Endothelial cell (in vitro differentiated cells): ENCODE results near the gene NRG4. TPM values are rescaled to one million over a fixed set of nuclear protein-coding genes. Genes with fewer than 3 reads are reported as not detected.
A peak's percentile ranks its signal among the peaks of the same experiment; 100 is the strongest.
"Not testable (repeated sequence)": the region's sequence is repeated elsewhere in the genome, so short reads cannot be mapped to it uniquely, and the experiment has no call there.

Source experiments
- DNase-seq: peaks from one replicate; pipeline ENCODE4 v3.0.0; 2021; ENCODE audit warnings: low spot score
- H3K27ac Mint-ChIP-seq: one replicate; pipeline ENCODE4 v1.8.0; 2021; ENCODE audit warnings: mixed read lengths, inconsistent platforms; ENCODE audit not compliant: unreplicated experiment
- H3K27me3 Mint-ChIP-seq: one replicate; pipeline ENCODE4 v1.8.0; 2021; ENCODE audit warnings: mild to moderate bottlenecking, moderate library complexity, mixed read lengths, inconsistent platforms; ENCODE audit not compliant: unreplicated experiment
- H3K36me3 Mint-ChIP-seq: one replicate; pipeline ENCODE4 v1.8.0; 2021; ENCODE audit warnings: mild to moderate bottlenecking, low read depth, mixed read lengths, inconsistent platforms; ENCODE audit not compliant: unreplicated experiment
- H3K4me1 Mint-ChIP-seq: one replicate; pipeline ENCODE4 v1.8.0; 2021; ENCODE audit warnings: mild to moderate bottlenecking, mixed read lengths, inconsistent platforms; ENCODE audit not compliant: unreplicated experiment
- H3K4me3 Mint-ChIP-seq: one replicate; pipeline ENCODE4 v1.8.0; 2021; ENCODE audit warnings: mild to moderate bottlenecking, mixed read lengths, inconsistent platforms; ENCODE audit not compliant: unreplicated experiment
- H3K9me3 Mint-ChIP-seq: one replicate; pipeline ENCODE4 v1.8.0; 2021; ENCODE audit warnings: mixed read lengths, inconsistent platforms; ENCODE audit not compliant: unreplicated experiment
- total RNA-seq: library from RNA; stranded (reverse); fragmentation: NEBNext Ultra II Directional; extraction: Animal tissue kit (Norgen Biotek cat#: 25700); gene quantifications from one replicate; pipeline ENCODE4 v1.2.1, GENCODE V29; 2021; ENCODE audit not compliant: unreplicated experiment
- TF ChIP-seq, protein P1 (sequence below): fragments of 200-600 bp; sonication (generic); IDR thresholded peaks from one replicate; pipeline ENCODE4 v1.5.0; 2021; ENCODE audit warnings: antibody characterized with exemption; ENCODE audit not compliant: unreplicated experiment

The NRG4 gene
- total RNA-seq, 1 donor from 2014 or later: 2.7 TPM

DNA sequence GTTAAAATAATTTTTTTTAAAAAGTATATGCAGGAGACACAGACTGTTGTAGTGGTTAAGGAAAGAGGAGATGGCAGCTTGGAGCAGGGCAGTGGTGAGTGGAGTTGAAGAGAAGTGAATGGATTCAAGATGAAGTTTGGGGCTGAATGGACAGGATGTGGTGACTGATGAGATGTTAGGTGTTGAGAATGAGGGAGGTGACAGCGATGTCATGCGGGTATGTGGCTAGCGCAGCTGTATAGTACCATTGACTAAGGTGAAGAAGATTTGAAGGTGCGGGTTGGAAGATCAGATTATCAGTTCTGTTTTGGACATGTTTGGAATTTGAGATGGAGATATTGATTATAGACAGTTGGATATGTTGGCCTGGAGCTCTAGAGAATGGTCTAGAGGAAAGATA lies 88.5 kb downstream of the NRG4 start:
- H3K27ac Mint-ChIP-seq: no peak overlapping the region
- peaks cover 23% of the 10 kb centered on the region for H3K4me1 Mint-ChIP-seq
- TF ChIP-seq, protein P1, sequence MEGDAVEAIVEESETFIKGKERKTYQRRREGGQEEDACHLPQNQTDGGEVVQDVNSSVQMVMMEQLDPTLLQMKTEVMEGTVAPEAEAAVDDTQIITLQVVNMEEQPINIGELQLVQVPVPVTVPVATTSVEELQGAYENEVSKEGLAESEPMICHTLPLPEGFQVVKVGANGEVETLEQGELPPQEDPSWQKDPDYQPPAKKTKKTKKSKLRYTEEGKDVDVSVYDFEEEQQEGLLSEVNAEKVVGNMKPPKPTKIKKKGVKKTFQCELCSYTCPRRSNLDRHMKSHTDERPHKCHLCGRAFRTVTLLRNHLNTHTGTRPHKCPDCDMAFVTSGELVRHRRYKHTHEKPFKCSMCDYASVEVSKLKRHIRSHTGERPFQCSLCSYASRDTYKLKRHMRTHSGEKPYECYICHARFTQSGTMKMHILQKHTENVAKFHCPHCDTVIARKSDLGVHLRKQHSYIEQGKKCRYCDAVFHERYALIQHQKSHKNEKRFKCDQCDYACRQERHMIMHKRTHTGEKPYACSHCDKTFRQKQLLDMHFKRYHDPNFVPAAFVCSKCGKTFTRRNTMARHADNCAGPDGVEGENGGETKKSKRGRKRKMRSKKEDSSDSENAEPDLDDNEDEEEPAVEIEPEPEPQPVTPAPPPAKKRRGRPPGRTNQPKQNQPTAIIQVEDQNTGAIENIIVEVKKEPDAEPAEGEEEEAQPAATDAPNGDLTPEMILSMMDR: no peak
- no peaks in the 10 kb centered on the region for H3K9me3 Mint-ChIP-seq
- peaks cover 10% of the 10 kb centered on the region for H3K36me3 Mint-ChIP-seq
- peaks cover 7% of the 10 kb centered on the region for H3K27me3 Mint-ChIP-seq
- no peak for DNase-seq
- H3K4me3 Mint-ChIP-seq: no peak overlapping the region

GRCh38 chr15:75921732-75922703 lies 90.2 kb downstream of the NRG4 start:
- H3K4me1 Mint-ChIP-seq: peaks cover 19% of the 10 kb centered on the region
- peaks cover 7% of the 10 kb centered on the region for H3K27me3 Mint-ChIP-seq
- no peaks in the 10 kb centered on the region for H3K9me3 Mint-ChIP-seq
- no peak overlapping the region for H3K4me3 Mint-ChIP-seq
- H3K27ac Mint-ChIP-seq: no peak overlapping the region
- TF ChIP-seq, protein P1: no peak
- H3K36me3 Mint-ChIP-seq: peaks cover 10% of the 10 kb centered on the region
- DNase-seq: peak; percentile 51

GRCh38 chr15:75920079-75920478 lies 92.1 kb downstream of the NRG4 start:
- TF ChIP-seq, protein P1: no peak
- Mint-ChIP-seq H3K4me1 (peaks cover 13% of the 10 kb centered on the region), H3K4me3 (no peak overlapping the region), H3K27ac (no peak overlapping the region), H3K36me3 (peaks cover 10% of the 10 kb centered on the region), H3K27me3 (peaks cover 2% of the 10 kb centered on the region), H3K9me3 (no peaks in the 10 kb centered on the region)
- DNase-seq: no peak

GRCh38 chr15:75918135-75918534 lies 94.1 kb downstream of the NRG4 start:
- DNase-seq: no peak
- Mint-ChIP-seq H3K4me3 (no peak overlapping the region), H3K27me3 (no peaks in the 10 kb centered on the region), H3K27ac (peak overlapping the region; percentile 3), H3K4me1 (peaks cover 8% of the 10 kb centered on the region), H3K36me3 (peaks cover 16% of the 10 kb centered on the region), H3K9me3 (no peaks in the 10 kb centered on the region)
- TF ChIP-seq, protein P1: no peak

DNA sequence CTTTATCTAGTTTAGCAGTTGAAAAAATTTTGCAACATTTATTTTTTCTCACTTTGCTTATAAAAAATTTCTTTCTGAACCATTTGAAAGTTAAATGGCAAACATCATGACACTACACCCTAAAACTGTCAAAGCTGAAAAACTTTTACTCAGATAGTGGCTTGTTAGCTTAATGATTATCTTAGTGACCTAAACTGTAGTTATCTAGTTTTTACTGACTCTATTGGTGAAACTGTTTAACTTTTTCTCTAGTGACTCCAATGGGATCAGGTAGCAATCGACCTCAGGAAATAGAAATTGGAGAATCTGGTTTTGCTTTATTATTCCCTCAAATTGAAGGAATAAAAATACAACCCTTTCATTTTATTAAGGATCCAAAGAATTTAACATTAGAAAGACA lies 95.2 kb downstream of the NRG4 start:
- no peaks in the 10 kb centered on the region for H3K27me3 Mint-ChIP-seq

GRCh38 chr15:75910355-75910754 lies 101.9 kb downstream of the NRG4 start:
- not testable (repeated sequence) for DNase-seq, H3K9me3 Mint-ChIP-seq, H3K4me3 Mint-ChIP-seq, H3K27me3 Mint-ChIP-seq, H3K4me1 Mint-ChIP-seq, H3K27ac Mint-ChIP-seq
- peaks cover 52% of the 10 kb centered on the region for H3K36me3 Mint-ChIP-seq

More for the DNA sequence above, 95.2 kb downstream of the NRG4 start:
- TF ChIP-seq, protein P1: no peak
- H3K36me3 Mint-ChIP-seq: peaks cover 22% of the 10 kb centered on the region
- DNase-seq: no peak
- no peaks in the 10 kb centered on the region for H3K4me1 Mint-ChIP-seq
- H3K4me3 Mint-ChIP-seq: no peak overlapping the region
- no peaks in the 10 kb centered on the region for H3K9me3 Mint-ChIP-seq
- H3K27ac Mint-ChIP-seq: no peak overlapping the region
